SJSA1 (cell line): ENCODE results near the gene CORO1C. TPM values are rescaled to one million over a fixed set of nuclear protein-coding genes. Genes with fewer than 3 reads are reported as not detected.

ENCODE experiments used
- DNase-seq, 2 experiments: peaks; one replicate each; pipeline ENCODE4 v3.0.0-alpha.2; 2015 to 2020; ENCODE audit warnings: low spot score in 2 of 2, low read depth in 1 of 2
- H3K27ac ChIP-seq: fragments of 250-450 bp; sonication (Bioruptor Pico); 2 replicates; pipeline ENCODE4 v1.5.1; 2020; ENCODE audit warnings: mild to moderate bottlenecking, moderate library complexity
- H3K27me3 ChIP-seq: fragments of 250-450 bp; sonication (Bioruptor Pico); replicated peaks from 2 replicates; pipeline ENCODE4 v1.5.1; 2020; ENCODE audit warnings: mild to moderate bottlenecking, moderate library complexity
- H3K36me3 ChIP-seq: fragments of 250-450 bp; sonication (Bioruptor Pico); 2 replicates; pipeline ENCODE4 v1.5.1; 2020; ENCODE audit warnings: mild to moderate bottlenecking
- H3K4me1 ChIP-seq: fragments of 250-450 bp; sonication (Bioruptor Pico); replicated peaks from 2 replicates; pipeline ENCODE4 v1.6.1; 2021; ENCODE audit warnings: mild to moderate bottlenecking
- H3K4me3 ChIP-seq: fragments of 250-450 bp; sonication (Bioruptor Pico); 2 replicates; pipeline ENCODE4 v1.5.1; 2020; ENCODE audit warnings: mild to moderate bottlenecking
- H3K9me3 ChIP-seq: fragments of 250-450 bp; sonication (Bioruptor Pico); replicated peaks from 2 replicates; pipeline ENCODE4 v1.5.1; 2020; ENCODE audit warnings: mild to moderate bottlenecking
- total RNA-seq: library from RNA; depleted of rRNA; stranded (reverse); fragments of >200 nt; shearing (Covaris generic); gene quantifications from 2 replicates; pipeline ENCODE4 v1.2.3, GENCODE V29; 2014

CORO1C gene
- total RNA-seq, 1 experiment from 2014 or later, result 136 TPM

DNA sequence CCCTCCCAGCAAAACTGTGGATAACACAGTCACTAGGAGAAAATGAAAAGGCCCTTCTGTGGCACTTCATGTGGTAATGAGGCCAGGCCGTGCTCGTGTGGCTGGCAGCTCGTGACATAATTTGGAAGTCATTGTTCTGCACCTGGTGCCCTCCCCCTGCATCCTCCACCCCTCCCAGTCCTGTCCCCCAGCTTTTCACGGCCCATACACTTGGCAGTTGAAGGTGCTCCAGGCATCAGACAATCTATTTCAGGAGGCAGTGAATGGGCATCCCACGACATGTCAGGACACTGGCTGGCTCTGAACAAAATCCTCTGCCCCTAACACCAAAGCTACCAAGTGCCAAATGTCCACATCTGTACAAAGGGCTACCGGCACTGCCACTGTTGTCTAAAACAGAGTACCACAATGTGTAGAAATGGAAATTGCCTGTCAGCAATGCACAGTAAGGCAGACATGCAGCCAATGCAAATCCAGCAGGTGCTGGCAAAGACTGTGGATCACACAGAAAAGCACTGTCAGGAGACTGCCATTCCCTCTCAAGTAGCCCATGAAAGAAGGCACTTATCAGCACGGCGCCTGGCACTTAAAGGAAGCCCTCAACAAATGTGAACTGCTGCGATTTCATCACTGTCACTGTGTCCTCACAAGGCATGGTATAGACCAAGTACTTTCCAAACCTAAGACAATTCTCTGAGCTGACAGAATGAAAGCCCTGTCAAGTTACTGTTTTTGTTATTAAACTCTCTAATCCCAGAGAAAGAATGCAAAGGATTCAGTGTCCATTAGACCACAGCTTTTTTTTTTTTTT lies 39.1 kb downstream of the CORO1C start:
- Histone ChIP-seq H3K27me3 (no peaks in the 10 kb centered on the region), H3K36me3 (peaks cover 20% of the 10 kb centered on the region), H3K4me3 (no peak overlapping the region), H3K9me3 (no peaks in the 10 kb centered on the region), H3K27ac (peak overlapping the region; percentile 65), H3K4me1 (peaks cover 68% of the 10 kb centered on the region)
- peak in 1 of 2 experiments; percentile 56 for DNase-seq

DNA sequence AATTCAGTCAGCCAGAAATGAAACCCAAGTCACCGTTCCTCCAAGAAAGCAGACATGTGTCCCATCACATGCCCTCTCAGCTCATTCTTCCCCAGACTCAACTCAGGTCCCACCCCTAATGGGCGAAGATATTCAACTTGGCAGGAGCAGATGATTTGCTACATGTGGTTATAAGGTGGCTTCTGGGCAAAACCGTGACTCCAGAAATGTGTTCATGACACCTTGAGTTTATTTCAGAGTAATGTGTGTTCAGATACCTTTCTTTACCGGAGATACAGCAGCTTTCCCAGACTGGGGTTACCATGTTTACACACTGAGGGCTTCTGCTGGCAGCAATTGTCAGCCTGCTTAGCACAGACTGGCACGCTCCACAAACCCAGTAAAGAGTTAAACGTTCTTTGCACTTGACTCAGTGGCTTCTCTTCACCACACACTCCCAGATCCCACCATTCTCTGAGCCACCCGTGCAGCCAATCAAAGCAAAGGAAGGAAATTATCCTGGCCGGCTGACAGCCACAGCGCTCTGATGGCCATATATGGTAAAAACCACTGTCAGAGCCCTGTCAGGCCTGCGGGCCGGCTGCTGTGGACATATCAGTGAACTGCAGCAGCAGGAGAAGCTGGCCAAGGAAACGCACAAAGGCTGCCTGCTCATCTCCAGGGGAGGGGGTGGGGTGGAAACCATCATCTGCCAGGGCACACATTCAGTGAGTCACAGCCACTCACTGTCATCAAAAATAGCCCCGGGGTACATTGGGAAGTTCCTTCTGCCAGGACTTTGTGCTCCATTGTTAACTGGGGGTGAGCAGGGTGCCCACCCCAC lies 39.9 kb downstream of the CORO1C start:
- peaks cover 61% of the 10 kb centered on the region for H3K4me1 ChIP-seq
- peaks cover 23% of the 10 kb centered on the region for H3K36me3 ChIP-seq
- H3K27ac ChIP-seq, result peak overlapping the region; percentile 83
- DNase-seq, result peak; percentile 99
- H3K9me3 ChIP-seq, result no peaks in the 10 kb centered on the region
- peak overlapping the region; percentile 10; the same call in 1 of the 2 replicates for H3K4me3 ChIP-seq
- no peaks in the 10 kb centered on the region for H3K27me3 ChIP-seq

DNA sequence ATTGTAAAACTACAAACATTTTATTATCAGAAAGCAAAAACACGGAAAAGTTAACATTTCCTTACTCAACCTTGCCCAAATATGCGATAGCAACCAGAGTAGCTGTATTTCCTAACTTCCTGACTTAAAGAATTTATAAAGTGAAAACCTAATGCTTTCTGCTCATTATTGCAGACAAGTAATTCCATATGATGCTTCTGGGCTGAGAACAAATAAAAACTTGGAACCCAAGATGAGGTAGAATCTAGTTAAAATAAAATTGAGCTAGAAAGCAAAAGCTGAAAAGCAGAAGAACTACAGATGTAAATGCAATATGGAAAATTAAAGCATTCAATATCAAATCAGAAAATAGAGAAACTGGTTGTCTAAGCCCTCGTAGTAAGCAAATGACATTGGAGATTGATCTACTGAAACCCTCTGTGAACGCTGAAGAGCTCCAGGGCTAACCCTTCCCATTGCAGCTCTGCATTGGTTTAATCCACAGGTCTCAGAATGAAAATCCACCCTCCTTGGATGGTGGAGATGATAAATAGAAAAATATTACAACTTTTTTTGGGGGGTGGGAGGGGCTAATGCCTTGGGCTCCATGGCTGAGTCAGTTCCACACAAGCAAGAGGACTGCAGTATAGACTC lies 40.7 kb downstream of the CORO1C start:
- no peaks in the 10 kb centered on the region for H3K27me3 ChIP-seq
- no peak for DNase-seq
- peaks cover 60% of the 10 kb centered on the region for H3K4me1 ChIP-seq
- peaks cover 24% of the 10 kb centered on the region for H3K36me3 ChIP-seq
- no peaks in the 10 kb centered on the region for H3K9me3 ChIP-seq
- no peak overlapping the region for H3K4me3 ChIP-seq
- peak overlapping the region; percentile 83 for H3K27ac ChIP-seq

GRCh38 chr12:108690191-108690518 lies 41.2 kb downstream of the CORO1C start:
- Histone ChIP-seq H3K4me1 (peaks cover 60% of the 10 kb centered on the region), H3K9me3 (no peaks in the 10 kb centered on the region), H3K36me3 (peaks cover 21% of the 10 kb centered on the region), H3K4me3 (no peak overlapping the region), H3K27me3 (no peaks in the 10 kb centered on the region), H3K27ac (no peak overlapping the region)
- no peak for DNase-seq

GRCh38 chr12:108689314-108690190 lies 41.8 kb downstream of the CORO1C start:
- Histone ChIP-seq H3K36me3 (peaks cover 16% of the 10 kb centered on the region; the same call in 1 of the 2 replicates), H3K4me1 (peaks cover 60% of the 10 kb centered on the region), H3K27ac (peak overlapping the region; percentile 19; the same call in 1 of the 2 replicates), H3K27me3 (no peaks in the 10 kb centered on the region), H3K9me3 (no peaks in the 10 kb centered on the region), H3K4me3 (no peak overlapping the region)
- peak in 1 of 2 experiments; percentile 38 for DNase-seq

DNA sequence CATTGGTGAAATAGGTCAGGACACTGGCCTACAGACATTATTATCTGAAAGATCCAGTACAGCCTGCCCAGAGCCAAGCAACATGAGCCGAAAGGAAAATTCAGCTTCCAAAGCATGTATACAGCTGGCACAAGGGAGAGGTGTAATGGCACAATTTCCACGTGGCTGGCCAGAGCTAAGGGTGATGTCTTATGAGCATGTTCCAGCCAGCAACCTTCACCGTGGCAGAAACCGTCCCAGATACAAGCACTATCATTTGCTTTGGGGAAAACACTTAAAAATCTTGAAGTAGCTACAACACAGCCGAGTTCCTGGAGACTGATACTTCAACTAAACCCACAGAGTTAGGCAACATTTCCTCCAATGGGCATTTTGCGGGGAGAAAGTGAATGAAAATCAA lies 44.5 kb downstream of the CORO1C start:
- peaks cover 39% of the 10 kb centered on the region for H3K4me1 ChIP-seq
- no peak overlapping the region for H3K27ac ChIP-seq
- no peak overlapping the region for H3K4me3 ChIP-seq
- H3K36me3 ChIP-seq, result peaks cover 10% of the 10 kb centered on the region; the same call in 1 of the 2 replicates
- no peak for DNase-seq
- H3K27me3 ChIP-seq, result no peaks in the 10 kb centered on the region
- no peaks in the 10 kb centered on the region for H3K9me3 ChIP-seq

GRCh38 chr12:108685469-108686260 lies 45.7 kb downstream of the CORO1C start:
- Histone ChIP-seq H3K27me3 (no peaks in the 10 kb centered on the region), H3K4me3 (no peak overlapping the region), H3K9me3 (no peaks in the 10 kb centered on the region), H3K4me1 (peaks cover 31% of the 10 kb centered on the region), H3K36me3 (peaks cover 10% of the 10 kb centered on the region; the same call in 1 of the 2 replicates), H3K27ac (no peak overlapping the region)
- no peak for DNase-seq

GRCh38 chr12:108683906-108684556 lies 47.3 kb downstream of the CORO1C start:
- Histone ChIP-seq H3K27me3 (no peaks in the 10 kb centered on the region), H3K9me3 (no peaks in the 10 kb centered on the region), H3K4me3 (no peak overlapping the region), H3K36me3 (peaks cover 17% of the 10 kb centered on the region), H3K4me1 (peaks cover 15% of the 10 kb centered on the region), H3K27ac (no peak overlapping the region)
- DNase-seq, result no peak

DNA sequence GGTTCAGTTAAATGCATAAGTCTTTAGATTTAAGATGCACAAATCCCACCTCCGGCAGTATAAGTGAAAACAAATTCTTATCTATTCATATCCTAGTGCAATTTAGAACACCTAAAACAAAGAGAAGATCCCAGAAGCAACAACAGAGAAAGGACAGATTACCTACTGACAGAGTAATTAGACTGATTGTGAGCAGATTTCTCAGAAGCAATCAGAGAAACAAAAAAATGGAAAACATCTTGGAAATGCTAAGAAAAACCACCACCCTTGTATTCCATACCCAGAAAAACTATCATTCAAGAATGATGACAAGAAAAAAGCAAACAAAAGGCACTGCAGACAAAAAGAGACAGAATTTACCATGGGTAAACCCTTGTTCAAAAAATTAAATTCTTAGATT lies 50.0 kb downstream of the CORO1C start:
- Histone ChIP-seq H3K4me1 (peaks cover 15% of the 10 kb centered on the region), H3K9me3 (no peaks in the 10 kb centered on the region), H3K27ac (no peak overlapping the region), H3K27me3 (no peaks in the 10 kb centered on the region), H3K4me3 (no peak overlapping the region), H3K36me3 (peaks cover 31% of the 10 kb centered on the region)
- no peak for DNase-seq

GRCh38 chr12:108679106-108679681 lies 52.1 kb downstream of the CORO1C start:
- Histone ChIP-seq H3K27me3 (no peaks in the 10 kb centered on the region), H3K4me1 (no peaks in the 10 kb centered on the region; the same call in 1 of the 2 replicates), H3K4me3 (no peak overlapping the region), H3K9me3 (no peaks in the 10 kb centered on the region), H3K27ac (no peak overlapping the region), H3K36me3 (peaks cover 44% of the 10 kb centered on the region)
- no peak for DNase-seq

DNA sequence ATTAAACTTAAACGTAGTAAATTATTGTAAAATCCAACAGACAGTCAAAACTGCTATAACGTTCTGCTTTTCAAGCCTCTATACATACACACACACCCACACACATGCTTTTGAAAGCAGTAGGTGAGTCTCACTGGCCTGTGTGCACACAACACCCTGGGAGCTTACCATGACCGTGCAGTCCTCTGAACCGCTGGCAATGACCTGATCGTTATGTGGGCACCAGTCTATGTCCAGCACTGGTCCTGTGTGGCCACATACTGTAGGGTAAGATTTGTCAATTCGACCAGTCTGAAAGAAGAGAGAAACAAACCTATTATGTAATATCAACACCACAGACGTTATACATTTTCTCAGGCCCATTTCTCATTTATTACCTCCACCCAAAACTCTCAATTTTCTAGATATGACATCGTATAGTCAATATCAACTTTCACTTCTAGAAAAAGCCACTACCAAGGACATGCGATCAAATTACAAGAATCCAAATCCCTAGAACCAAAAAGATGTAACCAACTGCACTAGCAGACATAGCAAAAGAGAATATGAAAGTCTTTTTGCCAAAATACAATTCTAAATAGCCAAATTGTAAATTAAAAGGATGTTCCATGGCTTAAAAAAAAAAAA lies 53.1 kb downstream of the CORO1C start:
- Histone ChIP-seq H3K4me3 (no peak overlapping the region), H3K9me3 (no peaks in the 10 kb centered on the region), H3K27ac (no peak overlapping the region), H3K36me3 (peaks cover 52% of the 10 kb centered on the region), H3K27me3 (no peaks in the 10 kb centered on the region), H3K4me1 (no peaks in the 10 kb centered on the region)
- DNase-seq, result no peak
